Measurements from ENCODE around the gene KCNJ9. TPM values are rescaled to one million over a fixed set of nuclear protein-coding genes. Genes with fewer than 3 reads are reported as not detected.

The KCNJ9 gene
- total and polyA plus RNA-seq, 10 of the 15 experiments (the other 5 are each of a cell fraction or from before 2014, with no cell fraction given): 0.12 TPM; not detected in 9

DNA sequence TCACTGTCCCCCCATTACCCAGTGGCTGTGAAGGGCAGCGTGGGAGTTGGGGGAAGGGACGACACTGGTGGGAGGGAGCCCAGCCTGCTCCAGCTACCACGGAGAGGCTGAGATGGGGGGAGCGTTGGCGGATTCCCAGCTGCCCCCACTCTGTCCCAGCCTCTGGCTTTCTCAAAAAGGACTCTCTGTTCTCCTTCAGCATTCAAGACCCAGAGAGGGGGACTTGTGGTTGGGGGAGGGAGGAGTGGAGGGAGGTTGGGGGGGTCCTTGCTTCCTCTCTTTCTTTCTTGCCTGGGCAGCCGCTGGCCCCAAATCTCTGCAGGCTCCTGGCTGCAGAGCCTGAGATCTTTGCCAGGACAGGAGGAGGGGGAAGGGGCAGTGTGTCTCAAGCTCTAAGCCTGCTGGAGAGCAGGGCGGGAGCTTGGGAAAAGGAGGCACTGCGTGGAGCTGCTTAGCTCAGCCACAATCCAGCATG is 36.4 kb downstream of the KCNJ9 start:
- H3K79me2 ChIP-seq (ENCODE audit: control insufficient read depth, insufficient read depth, low read length): no peaks in the 10 kb centered on the region
- no peak overlapping the region for H3K27ac ChIP-seq (ENCODE audit: control insufficient read depth, insufficient read depth)
- RAD21 ChIA-PET (ENCODE audit: unreplicated experiment): no interaction called here
- 0 out of 2 replicates have a peak, but pooled peaks cover 3% of the 10 kb centered on the region for H4K20me1 ChIP-seq (ENCODE audit: control insufficient read depth, insufficient read depth)
- no peak overlapping the region for H3K9ac ChIP-seq (ENCODE audit: control insufficient read depth, insufficient read depth, low read length)
- CTCF ChIA-PET: no interaction called here
- BruUV-seq (replicated peaks): no TSS peak
- H3K9me3 ChIP-seq (replicated peaks; ENCODE audit: control insufficient read depth, insufficient read depth, low read length): no peaks in the 10 kb centered on the region
- WGBS (ENCODE audit: insufficient coverage, insufficient replicate concordance, low lambda C conversion rate, missing lambda C conversion rate): 17% methylated on average over 8 of the region's 8 CpGs
- DNase-seq (ENCODE audit: low read depth, low spot score) (no peak), FAIRE-seq (no peak), ATAC-seq (no peak)
- SMC1A ChIA-PET (ENCODE audit: uncharacterized antibody, unreplicated experiment): no interaction called here
- H3K4me2 ChIP-seq (ENCODE audit: control insufficient read depth, insufficient read depth): no peak overlapping the region
- POLR2A ChIA-PET: no interaction called here
- H3K4me3 ChIP-seq: no peak overlapping the region
- in situ Hi-C loops (cut with MboI): no loop called here
- H3K4me1 ChIP-seq (ENCODE audit: control insufficient read depth, insufficient read depth, low read length): no peaks in the 10 kb centered on the region
- H2AFZ ChIP-seq (ENCODE audit: control insufficient read depth, low read depth, low read length): no peak overlapping the region
- peaks cover 0 to 7% of the 10 kb centered on the region in 2 experiments for H3K27me3 ChIP-seq (replicated peaks in 1 of 2; ENCODE audit: control insufficient read depth in 2 of 2, insufficient read depth in 2 of 2, low read length in 1 of 2)
- TF ChIP-seq EP300 (IDR thresholded peaks at IDR 0.05; ENCODE audit: borderline replicate concordance in 1 of 2, control insufficient read depth in 1 of 2, low read depth in 2 of 2, low read length in 2 of 2) (no peak), RFX5 (IDR thresholded peaks at IDR 0.05; ENCODE audit: low read depth, low read length) (no peak), SPI1 (IDR thresholded peaks at IDR 0.05; ENCODE audit: borderline replicate concordance, insufficient read depth, low read depth, low read length) (no peak)
- TF ChIP-seq, protein P1, sequence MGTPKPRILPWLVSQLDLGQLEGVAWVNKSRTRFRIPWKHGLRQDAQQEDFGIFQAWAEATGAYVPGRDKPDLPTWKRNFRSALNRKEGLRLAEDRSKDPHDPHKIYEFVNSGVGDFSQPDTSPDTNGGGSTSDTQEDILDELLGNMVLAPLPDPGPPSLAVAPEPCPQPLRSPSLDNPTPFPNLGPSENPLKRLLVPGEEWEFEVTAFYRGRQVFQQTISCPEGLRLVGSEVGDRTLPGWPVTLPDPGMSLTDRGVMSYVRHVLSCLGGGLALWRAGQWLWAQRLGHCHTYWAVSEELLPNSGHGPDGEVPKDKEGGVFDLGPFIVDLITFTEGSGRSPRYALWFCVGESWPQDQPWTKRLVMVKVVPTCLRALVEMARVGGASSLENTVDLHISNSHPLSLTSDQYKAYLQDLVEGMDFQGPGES (IDR thresholded peaks at IDR 0.05): no peak
- intact Hi-C loops (cut with micrococcal nuclease; ENCODE audit: unreplicated experiment): no loop called here
- no peaks in the 10 kb centered on the region for H3K36me3 ChIP-seq (ENCODE audit: control insufficient read depth in 2 of 2, insufficient read depth in 2 of 2, low read length in 1 of 2)

DNA sequence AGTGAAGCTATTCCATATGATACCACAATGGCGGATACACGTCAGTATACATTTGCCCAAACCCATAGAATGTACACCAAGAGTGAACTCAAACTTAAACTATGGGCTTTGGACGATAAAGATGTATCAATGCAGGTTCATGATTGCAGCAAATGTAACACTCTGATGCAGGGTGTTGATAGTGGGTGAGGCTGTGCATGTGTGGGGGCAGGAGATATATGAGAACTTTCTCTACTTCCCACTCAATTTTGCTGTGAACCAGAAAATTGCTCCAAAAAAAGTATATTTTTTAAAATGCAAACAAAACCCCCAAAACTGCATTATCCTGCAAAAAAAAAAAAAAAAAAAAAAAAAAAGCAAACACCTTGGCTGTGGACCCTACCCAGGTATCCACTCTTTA is 37.6 kb downstream of the KCNJ9 start:
- intact Hi-C loops (cut with micrococcal nuclease; ENCODE audit: unreplicated experiment) (no loop called here), in situ Hi-C loops (cut with MboI) (no loop called here)
- ChIA-PET POLR2A (no interaction called here), RAD21 (ENCODE audit: unreplicated experiment) (no interaction called here), CTCF (no interaction called here), SMC1A (ENCODE audit: uncharacterized antibody, unreplicated experiment) (no interaction called here)
- ATAC-seq: no peak
- Histone ChIP-seq H3K36me3 (ENCODE audit: control insufficient read depth in 2 of 2, insufficient read depth in 2 of 2, low read length in 1 of 2) (no peaks in the 10 kb centered on the region), H3K4me1 (ENCODE audit: control insufficient read depth, insufficient read depth, low read length) (no peaks in the 10 kb centered on the region), H3K79me2 (ENCODE audit: control insufficient read depth, insufficient read depth, low read length) (no peaks in the 10 kb centered on the region), H2AFZ (ENCODE audit: control insufficient read depth, low read depth, low read length) (no peak overlapping the region), H4K20me1 (ENCODE audit: control insufficient read depth, insufficient read depth) (0 out of 2 replicates have a peak, but pooled peaks cover 3% of the 10 kb centered on the region), H3K27ac (ENCODE audit: control insufficient read depth, insufficient read depth) (no peak overlapping the region), H3K4me3 (no peak overlapping the region), H3K9ac (ENCODE audit: control insufficient read depth, insufficient read depth, low read length) (no peak overlapping the region), H3K27me3 (replicated peaks in 1 of 2; ENCODE audit: control insufficient read depth in 2 of 2, insufficient read depth in 2 of 2, low read length in 1 of 2) (peaks cover 0 to 7% of the 10 kb centered on the region in 2 experiments), H3K9me3 (replicated peaks; ENCODE audit: control insufficient read depth, insufficient read depth, low read length) (no peaks in the 10 kb centered on the region), H3K4me2 (ENCODE audit: control insufficient read depth, insufficient read depth) (no peak overlapping the region)
- no peak for DNase-seq (ENCODE audit: low read depth, low spot score)
- no peak for TF ChIP-seq SP1 (IDR thresholded peaks at IDR 0.05; ENCODE audit: low read depth, low read length)
- TF ChIP-seq ZNF274 (IDR thresholded peaks at IDR 0.05; ENCODE audit: insufficient read depth, insufficient read length): no peak
- BruUV-seq (replicated peaks): no TSS peak
- FAIRE-seq: no peak
- WGBS (ENCODE audit: insufficient coverage, insufficient replicate concordance, low lambda C conversion rate, missing lambda C conversion rate): 17% methylated on average over 3 of the region's 3 CpGs
